GM20000 (cell line): ENCODE data around the gene FTCD.

ENCODE experiments used
- DNase-seq: peaks from one replicate; pipeline ENCODE4 v3.0.0; 2012; ENCODE audit warnings: low spot score
- TF ChIP-seq, protein P1 (sequence below): IDR thresholded peaks from 2 replicates; pipeline ENCODE4 v1.5.1; 2012; ENCODE audit warnings: mild to moderate bottlenecking, control low read depth; ENCODE audit errors: extremely low read depth, missing control alignments

FTCD gene

DNA sequence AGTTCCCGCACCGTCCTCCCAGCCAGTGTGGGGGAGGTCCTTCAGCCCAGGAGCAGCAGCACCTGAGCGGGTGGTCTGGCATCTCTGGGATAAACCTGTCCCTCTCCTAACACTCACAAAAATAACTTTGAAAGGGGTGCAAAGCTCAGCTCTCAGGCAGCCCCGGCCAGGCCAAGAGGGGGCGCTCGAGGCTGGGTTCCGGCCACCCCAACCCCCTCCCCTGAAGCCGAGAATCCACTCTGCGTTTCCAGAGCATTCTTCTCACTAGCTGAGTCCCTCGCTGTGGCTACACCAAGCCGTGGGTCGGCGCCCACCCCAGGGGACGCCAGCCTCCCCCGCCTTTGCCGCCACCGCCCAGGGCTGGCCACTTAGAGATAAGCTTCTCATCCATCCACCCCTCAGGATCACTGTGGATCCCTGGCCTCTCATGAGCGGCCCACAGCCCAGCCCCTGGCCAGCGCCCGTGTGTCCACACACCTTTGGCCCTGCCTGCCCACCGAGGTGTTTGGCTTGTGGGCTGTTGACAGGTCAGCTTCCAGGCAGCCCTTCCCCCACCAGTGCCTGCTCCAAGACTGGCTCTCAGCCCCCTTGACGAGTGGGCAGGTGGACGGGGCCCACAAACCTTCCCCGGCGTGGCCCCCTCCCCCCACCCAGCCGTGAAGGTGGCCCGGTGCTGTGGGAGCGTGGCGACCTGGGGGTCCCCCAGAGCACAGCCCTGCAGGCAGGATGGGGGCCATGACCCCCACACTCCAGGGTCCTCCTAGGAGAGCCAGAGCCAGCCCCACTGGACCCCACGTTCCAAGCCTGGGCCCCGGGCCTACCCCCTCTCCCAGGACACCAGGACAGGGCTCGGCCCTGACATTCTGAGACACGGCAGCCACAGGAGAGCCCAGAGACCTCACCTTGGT, 1.9 kb downstream of the FTCD start:
- DNase-seq, result peak; percentile 85
- TF ChIP-seq, protein P1, sequence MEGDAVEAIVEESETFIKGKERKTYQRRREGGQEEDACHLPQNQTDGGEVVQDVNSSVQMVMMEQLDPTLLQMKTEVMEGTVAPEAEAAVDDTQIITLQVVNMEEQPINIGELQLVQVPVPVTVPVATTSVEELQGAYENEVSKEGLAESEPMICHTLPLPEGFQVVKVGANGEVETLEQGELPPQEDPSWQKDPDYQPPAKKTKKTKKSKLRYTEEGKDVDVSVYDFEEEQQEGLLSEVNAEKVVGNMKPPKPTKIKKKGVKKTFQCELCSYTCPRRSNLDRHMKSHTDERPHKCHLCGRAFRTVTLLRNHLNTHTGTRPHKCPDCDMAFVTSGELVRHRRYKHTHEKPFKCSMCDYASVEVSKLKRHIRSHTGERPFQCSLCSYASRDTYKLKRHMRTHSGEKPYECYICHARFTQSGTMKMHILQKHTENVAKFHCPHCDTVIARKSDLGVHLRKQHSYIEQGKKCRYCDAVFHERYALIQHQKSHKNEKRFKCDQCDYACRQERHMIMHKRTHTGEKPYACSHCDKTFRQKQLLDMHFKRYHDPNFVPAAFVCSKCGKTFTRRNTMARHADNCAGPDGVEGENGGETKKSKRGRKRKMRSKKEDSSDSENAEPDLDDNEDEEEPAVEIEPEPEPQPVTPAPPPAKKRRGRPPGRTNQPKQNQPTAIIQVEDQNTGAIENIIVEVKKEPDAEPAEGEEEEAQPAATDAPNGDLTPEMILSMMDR, result peak; percentile 80

DNA sequence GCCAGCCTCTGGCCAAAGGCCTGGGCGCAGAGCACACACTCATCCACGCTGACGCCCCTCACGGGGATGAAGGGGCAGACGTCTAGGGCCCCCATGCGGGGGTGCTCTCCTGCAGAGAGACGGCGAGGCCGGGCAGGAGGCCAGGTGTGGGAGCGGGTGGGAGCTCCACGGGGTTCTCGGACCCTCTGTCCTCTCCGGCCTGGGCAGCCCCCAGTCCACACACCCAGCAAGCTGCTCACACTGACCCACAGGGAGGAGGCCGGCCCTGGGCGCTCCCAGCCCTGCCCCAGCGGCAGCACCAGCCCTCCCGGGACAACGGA, 2.5 kb downstream of the FTCD start:
- TF ChIP-seq, protein P1, result no peak
- DNase-seq, result no peak

- DNase-seq, result no peak
- TF ChIP-seq, protein P1, result no peak
Observed at GRCh38 chr21:46151989-46152926, 3.1 kb downstream of the FTCD start.

DNA sequence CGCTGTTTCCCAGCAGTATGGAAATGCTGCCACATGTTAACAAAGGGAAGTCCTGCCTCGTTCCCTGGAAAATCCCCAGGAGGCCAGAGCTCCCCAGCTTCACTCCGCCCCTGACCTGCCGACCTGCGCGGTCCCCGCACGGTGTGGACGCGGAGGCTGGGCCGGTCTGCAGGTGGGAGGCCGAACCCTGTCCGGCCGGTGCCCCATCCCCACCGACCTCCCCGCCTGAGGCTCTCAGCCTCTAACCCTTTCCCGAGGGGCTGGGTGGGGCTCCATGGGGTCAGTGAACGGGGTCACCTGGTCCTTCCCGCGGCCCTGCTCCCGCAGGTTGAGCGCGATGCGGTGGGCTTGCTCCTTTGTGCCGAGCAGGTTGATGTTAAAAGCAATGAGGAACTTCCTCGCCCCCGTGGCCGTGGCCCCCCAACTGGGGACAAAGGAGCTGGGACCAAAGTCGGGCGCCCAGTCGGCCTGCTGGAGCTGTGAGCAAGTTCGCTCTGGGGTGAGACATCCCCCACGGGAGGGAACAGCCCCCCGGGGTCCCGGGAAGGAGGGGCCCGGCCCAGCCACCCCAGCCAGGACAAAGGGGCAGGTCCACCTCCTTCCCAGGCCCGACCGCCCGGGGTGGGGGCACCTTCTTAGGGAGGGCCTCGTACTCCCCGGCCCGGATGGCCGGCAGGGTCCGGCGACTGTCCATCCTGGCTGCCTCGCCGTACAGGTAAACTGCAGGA, 4.0 kb downstream of the FTCD start:
- TF ChIP-seq, protein P1, result no peak
- DNase-seq, result no peak

- TF ChIP-seq, protein P1, result no peak
- no peak for DNase-seq
Observed at GRCh38 chr21:46150491-46151121, 4.8 kb downstream of the FTCD start.

DNA sequence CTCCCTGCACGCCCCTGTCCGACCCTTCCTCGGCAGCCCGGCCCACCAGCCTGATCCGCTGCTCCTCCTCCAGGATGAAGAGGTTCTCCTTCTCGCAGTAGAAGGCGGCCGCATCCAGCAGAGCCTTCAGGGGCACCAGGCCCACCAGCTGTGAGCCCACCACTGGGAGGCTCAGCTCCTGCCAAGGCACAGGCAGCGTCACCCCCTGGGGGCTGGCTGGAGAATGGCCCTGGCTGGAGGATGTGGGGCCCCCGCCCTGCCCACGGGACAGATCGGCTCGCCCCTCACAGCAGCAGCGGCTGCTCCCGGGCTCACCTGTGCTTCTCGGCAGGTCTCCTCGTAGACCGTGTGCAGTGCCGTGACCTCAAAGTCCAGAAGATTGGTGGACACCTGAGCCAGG, 5.3 kb downstream of the FTCD start:
- no peak for DNase-seq
- TF ChIP-seq, protein P1, result no peak
